Left lung (tissue), 10 donors: Measurements from ENCODE around the gene AIM2. TPM values are rescaled to one million over a fixed set of nuclear protein-coding genes. Genes with fewer than 3 reads are reported as not detected.
A peak's percentile ranks its signal among the peaks of the same experiment; 100 is the strongest.

Experiments used
- ATAC-seq: fragments of 200-7000 bp; cut with Tn5 transposase; one replicate; pipeline ENCODE4 v1.9.1; 2020; ENCODE audit warnings: moderate library complexity
- DNase-seq, 4 donors: peaks; one replicate each; pipeline ENCODE4 v3.0.0-alpha.2; 2013 to 2020
- H3K27ac ChIP-seq, 2 donors: fragments of 200-600 bp; sonication (generic) in 1 of 2; one replicate each; pipeline versions ENCODE4 v1.5.0 to v1.8.0; 2020 to 2021
- H3K27me3 ChIP-seq, 2 donors: fragments of 200-600 bp; sonication (generic) in 1 of 2; one replicate each; pipeline versions ENCODE4 v1.5.0 to v1.8.0; 2020 to 2021
- H3K36me3 ChIP-seq, 2 donors: fragments of 200-600 bp; sonication (generic) in 1 of 2; one replicate each; pipeline versions ENCODE4 v1.5.0 to v1.8.0; 2020 to 2021
- H3K4me1 ChIP-seq, 2 donors: fragments of 200-600 bp; one replicate each; pipeline ENCODE4 v1.8.0; 2021
- H3K4me3 ChIP-seq, 2 donors: fragments of 200-600 bp; sonication (generic) in 1 of 2; one replicate each; pipeline versions ENCODE4 v1.5.0 to v1.8.0; 2020 to 2021; ENCODE audit warnings: mild to moderate bottlenecking in 1 of 2
- H3K9me3 ChIP-seq, 2 donors: fragments of 200-600 bp; sonication (generic) in 1 of 2; one replicate each; pipeline versions ENCODE4 v1.5.0 to v1.8.0; 2020 to 2021
- CTCF ChIP-seq, 2 donors: fragments of 200-600 bp; sonication (generic) in 1 of 2; IDR thresholded peaks; one replicate each; pipeline versions ENCODE4 v1.5.0 to v1.8.0; 2021; ENCODE audit warnings: antibody characterized with exemption in 2 of 2
- intact Hi-C, 2 donors: fragments of 100-400 bp; cut with DNase I; formaldehyde crosslinking; loops; one replicate each; pipeline versions ENCODE4 v1.11.2 to v1.14.2; 2022
- polyA plus RNA-seq, 6 donors: library from polyadenylated mRNA; unstranded; fragments of 120-200 nt; gene quantifications; one replicate each; pipeline ENCODE4 v1.2.1, GENCODE V29; 2013; ENCODE audit not compliant: insufficient read length in 6 of 6
- total RNA-seq, 2 donors: library from RNA; stranded (reverse); fragmentation: NEBNext Ultra II Directional; extraction: Animal tissue kit (Norgen Biotek cat#: 25700); gene quantifications; one replicate each; pipeline ENCODE4 v1.2.1, GENCODE V29; 2021
- donor health status: DM: no; HTN: yes; CAD: no.
- donor health status: DM: no; HTN: no; CAD: no.

The AIM2 gene
- total and polyA plus RNA-seq, 8 donors: 0.18 to 3.6 (median 0.51) TPM; not detected in 1

GRCh38 chr1:159081626-159082025 is 5.1 kb upstream of the AIM2 start:
- TF ChIP-seq CTCF (IDR thresholded peaks at IDR 0.05): no peak
- H3K36me3 ChIP-seq: no peaks in the 10 kb centered on the region

DNA sequence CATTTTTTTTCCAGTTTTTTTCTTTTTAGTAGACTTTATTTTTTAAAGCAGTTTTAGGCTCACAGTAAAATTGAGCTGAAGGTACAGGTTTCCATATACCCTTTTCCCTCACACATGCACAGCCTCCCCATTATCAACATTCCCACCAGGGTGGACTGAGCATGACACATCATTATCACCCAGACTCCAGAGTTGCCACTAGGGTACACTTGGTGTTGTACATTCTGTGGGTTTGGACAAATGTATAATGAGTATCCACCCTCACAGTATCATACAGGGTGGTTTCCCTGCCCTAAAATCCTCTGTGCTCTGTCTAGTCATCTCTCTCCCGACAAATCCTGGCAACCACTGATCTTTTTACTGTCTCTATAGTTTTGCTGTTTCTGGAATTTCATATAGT is 3.0 kb upstream of the AIM2 start:
- no peak overlapping the region for H3K27ac ChIP-seq
- ATAC-seq (no peak), DNase-seq (no peak)
- H3K9me3 ChIP-seq: no peaks in the 10 kb centered on the region
- no peaks in the 10 kb centered on the region for H3K27me3 ChIP-seq
- H3K4me3 ChIP-seq: no peak overlapping the region
- TF ChIP-seq CTCF (IDR thresholded peaks at IDR 0.05): no peak
- no peaks in the 10 kb centered on the region for H3K36me3 ChIP-seq
- H3K4me1 ChIP-seq: peaks cover 0 to 27% of the 10 kb centered on the region in 2 donors
- intact Hi-C loops: no loop called here

More at GRCh38 chr1:159081626-159082025, 5.1 kb upstream of the AIM2 start:
- intact Hi-C loops: no loop called here
- Histone ChIP-seq H3K4me1 (peaks cover 0 to 27% of the 10 kb centered on the region in 2 donors), H3K27me3 (no peaks in the 10 kb centered on the region), H3K4me3 (no peak overlapping the region), H3K9me3 (no peaks in the 10 kb centered on the region), H3K27ac (no peak overlapping the region)
- no peak for ATAC-seq
- no peak for DNase-seq

DNA sequence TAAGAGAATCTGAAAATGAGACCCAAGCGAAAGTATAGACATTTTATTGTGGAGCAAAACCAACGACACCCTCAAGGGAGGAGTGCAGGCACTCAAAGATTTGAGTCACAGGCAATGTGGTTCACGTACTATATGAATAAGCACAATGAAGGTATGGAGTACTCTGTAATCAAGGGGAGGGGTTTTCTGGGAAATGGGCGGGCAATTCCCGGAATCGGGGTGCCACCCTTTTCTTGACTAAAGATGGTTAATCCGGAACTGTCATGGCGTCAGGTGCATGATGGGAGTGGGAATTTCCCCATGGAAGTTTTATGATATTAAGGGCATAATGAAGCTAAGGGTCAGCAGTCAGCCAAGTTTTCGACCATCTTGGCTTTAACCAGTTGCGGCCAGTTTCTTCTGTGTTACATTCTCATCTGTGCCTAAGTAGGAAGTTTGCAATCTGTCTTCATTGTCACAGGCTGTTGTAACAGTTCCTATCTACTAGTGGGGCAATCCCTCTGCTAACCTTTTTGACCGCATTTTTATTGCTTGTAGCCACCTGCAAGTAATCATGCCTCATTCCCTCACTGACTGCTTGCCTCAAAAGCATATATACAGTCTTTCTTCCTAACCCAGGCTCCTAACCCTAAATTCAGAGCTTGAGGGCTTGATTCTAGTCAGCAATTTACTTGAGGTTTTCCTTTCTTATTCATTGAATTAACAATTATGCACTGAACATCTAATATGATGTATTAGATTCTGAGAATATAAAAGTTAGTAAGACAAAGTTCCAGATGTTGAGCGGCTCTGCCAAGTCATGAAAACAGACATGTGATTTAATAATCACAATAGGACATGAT is 775 bp upstream of the AIM2 start:
- Histone ChIP-seq H3K9me3 (no peaks in the 10 kb centered on the region), H3K4me1 (peaks cover 0 to 19% of the 10 kb centered on the region in 2 donors), H3K36me3 (no peaks in the 10 kb centered on the region), H3K27ac (peak overlapping the region; percentile 61 to 90), H3K27me3 (no peaks in the 10 kb centered on the region), H3K4me3 (peak overlapping the region in 1 of 2 donors; percentile 24)
- DNase-seq (peak in 2 of 4 donors; percentile 81 to 85), ATAC-seq (peak; percentile 78)
- no peak for TF ChIP-seq CTCF (IDR thresholded peaks at IDR 0.05)
- intact Hi-C loops: no loop called here

DNA sequence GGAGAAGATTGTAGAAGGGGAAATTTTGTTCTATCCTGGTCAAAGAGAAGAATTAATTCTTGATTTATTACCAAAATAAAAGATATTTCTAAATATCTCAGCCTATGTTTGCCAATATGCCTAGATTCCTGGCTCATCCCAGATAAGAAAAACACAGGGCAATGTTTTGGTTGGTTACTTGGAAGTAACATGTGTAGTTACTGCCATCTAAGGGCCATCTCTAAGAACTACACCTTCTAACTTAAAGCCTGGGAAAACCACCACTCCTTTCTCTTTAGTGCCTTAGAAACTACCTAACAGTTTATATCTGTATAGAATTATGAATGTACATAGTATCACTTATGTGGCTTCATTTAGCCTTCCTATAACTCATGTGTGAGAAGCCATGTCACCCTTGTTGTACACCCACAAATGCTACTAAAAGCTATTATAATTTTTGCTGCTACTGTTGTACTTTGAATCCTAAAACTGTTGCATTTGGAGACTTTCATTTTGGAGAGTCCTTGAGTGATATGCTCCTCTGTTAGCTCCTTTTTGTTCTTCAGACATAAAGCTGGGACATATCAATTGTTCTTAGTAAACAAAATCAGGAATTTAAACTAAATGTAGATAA is 4.5 kb downstream of the AIM2 start:
- intact Hi-C loops: no loop called here
- Histone ChIP-seq H3K4me1 (peaks cover 0 to 42% of the 10 kb centered on the region in 2 donors), H3K27ac (no peak overlapping the region), H3K9me3 (no peaks in the 10 kb centered on the region), H3K4me3 (no peak overlapping the region), H3K36me3 (no peaks in the 10 kb centered on the region), H3K27me3 (no peaks in the 10 kb centered on the region)
- TF ChIP-seq CTCF (IDR thresholded peaks at IDR 0.05): peak; percentile 68 to 86
- ATAC-seq (peak; percentile 89), DNase-seq (peak in 2 of 4 donors; percentile 42 to 57)

DNA sequence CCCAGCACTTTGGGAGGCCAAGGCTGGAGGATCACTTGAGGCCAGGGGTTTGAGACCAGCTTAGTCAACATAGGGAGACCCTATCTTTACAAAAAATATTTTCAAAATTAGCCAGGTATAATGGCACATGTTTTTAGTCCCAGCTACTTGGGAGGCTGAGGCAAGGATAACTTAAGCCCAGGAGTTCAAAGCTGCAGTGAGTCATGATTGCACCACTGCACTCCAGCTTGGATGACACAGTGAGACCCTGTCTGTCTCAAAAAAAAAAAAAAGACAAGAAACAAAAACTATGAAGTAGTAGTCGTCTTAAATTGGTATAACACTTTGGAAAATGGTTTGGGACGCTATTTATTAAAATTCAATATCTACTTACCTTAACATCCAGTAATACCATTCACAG is 7.7 kb downstream of the AIM2 start:
- Histone ChIP-seq H3K27me3 (no peaks in the 10 kb centered on the region), H3K4me3 (no peak overlapping the region), H3K4me1 (peaks cover 0 to 34% of the 10 kb centered on the region in 2 donors), H3K27ac (peak overlapping the region in 1 of 2 donors; percentile 82), H3K36me3 (no peaks in the 10 kb centered on the region), H3K9me3 (no peaks in the 10 kb centered on the region)
- no peak for TF ChIP-seq CTCF (IDR thresholded peaks at IDR 0.05)
- ATAC-seq (no peak), DNase-seq (no peak)
- intact Hi-C loops: no loop called here
